AG10803 (cell line): ENCODE measurements around the gene HELZ.

Experiments
- DNase-seq: peaks from one replicate; pipeline ENCODE4 v3.0.0; 2010; ENCODE audit warnings: low read depth
- H3K4me3 ChIP-seq: 2 replicates; pipeline ENCODE4 v1.5.1; 2011; ENCODE audit warnings: mild to moderate bottlenecking, low read length, control low read depth
- TF ChIP-seq, protein P1 (sequence below): conservative IDR thresholded peaks from 2 replicates; pipeline ENCODE4 v1.5.1; 2011; ENCODE audit warnings: mild to moderate bottlenecking, low read length, control low read depth, inconsistent platforms

Gene HELZ

GRCh38 chr17:67051837-67052236, 193.2 kb downstream of the HELZ start:
- TF ChIP-seq, protein P1, sequence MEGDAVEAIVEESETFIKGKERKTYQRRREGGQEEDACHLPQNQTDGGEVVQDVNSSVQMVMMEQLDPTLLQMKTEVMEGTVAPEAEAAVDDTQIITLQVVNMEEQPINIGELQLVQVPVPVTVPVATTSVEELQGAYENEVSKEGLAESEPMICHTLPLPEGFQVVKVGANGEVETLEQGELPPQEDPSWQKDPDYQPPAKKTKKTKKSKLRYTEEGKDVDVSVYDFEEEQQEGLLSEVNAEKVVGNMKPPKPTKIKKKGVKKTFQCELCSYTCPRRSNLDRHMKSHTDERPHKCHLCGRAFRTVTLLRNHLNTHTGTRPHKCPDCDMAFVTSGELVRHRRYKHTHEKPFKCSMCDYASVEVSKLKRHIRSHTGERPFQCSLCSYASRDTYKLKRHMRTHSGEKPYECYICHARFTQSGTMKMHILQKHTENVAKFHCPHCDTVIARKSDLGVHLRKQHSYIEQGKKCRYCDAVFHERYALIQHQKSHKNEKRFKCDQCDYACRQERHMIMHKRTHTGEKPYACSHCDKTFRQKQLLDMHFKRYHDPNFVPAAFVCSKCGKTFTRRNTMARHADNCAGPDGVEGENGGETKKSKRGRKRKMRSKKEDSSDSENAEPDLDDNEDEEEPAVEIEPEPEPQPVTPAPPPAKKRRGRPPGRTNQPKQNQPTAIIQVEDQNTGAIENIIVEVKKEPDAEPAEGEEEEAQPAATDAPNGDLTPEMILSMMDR: no peak
- DNase-seq: no peak
- H3K4me3 ChIP-seq: no peak overlapping the region

GRCh38 chr17:67051155-67051538, 193.8 kb downstream of the HELZ start:
- TF ChIP-seq, protein P1: no peak
- no peak for DNase-seq
- no peak overlapping the region for H3K4me3 ChIP-seq

- no peak overlapping the region for H3K4me3 ChIP-seq
- no peak for DNase-seq
- TF ChIP-seq, protein P1: no peak
Measured at GRCh38 chr17:67050471-67051154, 194.4 kb downstream of the HELZ start.

GRCh38 chr17:67050066-67050465, 194.9 kb downstream of the HELZ start:
- DNase-seq: no peak
- no peak overlapping the region for H3K4me3 ChIP-seq
- TF ChIP-seq, protein P1: no peak

DNA sequence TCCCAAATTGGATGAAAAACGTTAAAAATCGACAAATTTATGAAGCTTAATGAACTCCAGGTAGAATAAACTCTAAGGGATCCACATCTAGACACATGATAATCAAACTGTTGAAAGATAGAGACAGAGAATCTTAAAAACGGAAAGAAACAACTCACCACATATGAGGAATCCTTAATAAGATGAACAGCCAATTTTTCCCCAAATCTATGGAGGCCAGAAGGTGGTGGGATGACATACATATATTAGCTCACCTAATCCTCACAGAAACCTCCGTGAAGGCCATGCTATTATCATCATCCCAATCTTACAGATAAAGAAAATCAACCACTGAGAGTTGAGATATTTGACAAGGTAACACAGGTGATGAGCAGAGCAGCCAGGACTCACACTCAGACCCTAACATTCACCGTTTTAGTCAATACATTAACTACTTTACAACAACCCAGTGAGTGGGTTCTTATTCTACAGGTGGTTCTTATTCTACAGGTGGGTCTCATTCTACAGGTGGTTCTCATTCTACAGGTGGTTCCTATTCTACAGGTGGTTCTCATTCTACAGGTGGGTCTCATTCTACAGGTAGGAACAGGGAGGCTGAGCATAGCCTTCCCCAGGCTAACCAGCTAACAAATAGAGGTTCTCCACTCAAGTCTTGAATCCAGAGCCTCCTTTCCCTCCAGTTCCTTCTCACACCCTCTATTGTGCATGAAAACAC, 195.8 kb downstream of the HELZ start:
- H3K4me3 ChIP-seq: no peak overlapping the region
- TF ChIP-seq, protein P1: no peak
- DNase-seq: no peak

GRCh38 chr17:67047382-67047781, 197.6 kb downstream of the HELZ start:
- no peak for DNase-seq
- TF ChIP-seq, protein P1: no peak
- H3K4me3 ChIP-seq: no peak overlapping the region

GRCh38 chr17:67046398-67046797, 198.6 kb downstream of the HELZ start:
- DNase-seq: no peak
- no peak overlapping the region for H3K4me3 ChIP-seq
- TF ChIP-seq, protein P1: no peak
